Panc1 (cell line): ENCODE results near the gene GALNT4. TPM values are rescaled to one million over a fixed set of nuclear protein-coding genes. Genes with fewer than 3 reads are reported as not detected.

Experiments
- ATAC-seq: fragments of 200-7000 bp; cut with Tn5 transposase; 2 replicates; pipeline ENCODE4 v1.9.1; 2020; ENCODE audit warnings: mild to moderate bottlenecking, moderate library complexity
- BruUV-seq: library from RNA; stranded (reverse); fragments of 400-500 nt; replicated peaks from 2 replicates; lab custom pipeline; 2021; lab: Mats Ljungman, UMichigan
- CTCF ChIA-PET: fragments of 300-600 bp; sonication (Branson Sonifier 250); formaldehyde crosslinking; loops from one replicate; lab custom pipeline; 2022; ENCODE audit warnings: antibody characterized with exemption; lab: Charles Lee
- POLR2A ChIA-PET: fragments of 300-600 bp; sonication (Branson Sonifier 250); formaldehyde crosslinking; loops from one replicate; lab custom pipeline; 2022; ENCODE audit warnings: antibody characterized with exemption; lab: Charles Lee
- DNase-seq: peaks from one replicate; pipeline ENCODE4 v3.0.0-alpha.2; 2010; ENCODE audit warnings: low read depth, low spot score
- H3K27ac ChIP-seq: 2 replicates; pipeline ENCODE4 v1.5.1; 2011; ENCODE audit warnings: mild to moderate bottlenecking, low read length, inconsistent platforms
- H3K27me3 ChIP-seq: fragments of 200-500 bp; sonication (Bioruptor generic); 2 replicates; pipeline ENCODE4 v1.6.0; 2014; ENCODE audit warnings: low read length, inconsistent platforms; ENCODE audit not compliant: control insufficient read depth, insufficient read depth
- H3K36me3 ChIP-seq: fragments of 200-500 bp; sonication (Bioruptor generic); 2 replicates; pipeline ENCODE4 v1.5.1; 2014; ENCODE audit warnings: inconsistent platforms, mild to moderate bottlenecking, low read length, moderate library complexity; ENCODE audit not compliant: control insufficient read depth, insufficient read depth
- H3K4me1 ChIP-seq: 2 replicates; pipeline ENCODE4 v1.5.1; 2011; ENCODE audit warnings: inconsistent platforms, mild to moderate bottlenecking, low read length, moderate library complexity; ENCODE audit not compliant: control insufficient read depth, insufficient read depth
- H3K4me3 ChIP-seq, 2 experiments: 2 replicates each; pipeline ENCODE4 v1.5.1; 2011 to 2012; ENCODE audit warnings: low read depth in 2 of 2, low read length in 2 of 2, mild to moderate bottlenecking in 2 of 2, inconsistent platforms in 1 of 2, moderate library complexity in 1 of 2
- H3K9me3 ChIP-seq: fragments of 200-500 bp; sonication (Bioruptor generic); 2 replicates; pipeline ENCODE4 v1.5.1; 2014; ENCODE audit warnings: low read depth, mild to moderate bottlenecking, inconsistent platforms, low read length, moderate library complexity; ENCODE audit not compliant: control insufficient read depth, insufficient read depth
- POLR2AphosphoS5 ChIP-seq: IDR thresholded peaks from 2 replicates; pipeline ENCODE4 v1.6.1; 2012; ENCODE audit warnings: mild to moderate bottlenecking, low read depth, low read length, moderate library complexity
- SIN3A ChIP-seq: IDR thresholded peaks from 2 replicates; pipeline ENCODE4 v1.6.1; 2012; ENCODE audit warnings: low read depth, mild to moderate bottlenecking, low read length, moderate library complexity, borderline replicate concordance; ENCODE audit not compliant: insufficient read depth
- TCF7L2 ChIP-seq: IDR thresholded peaks from 2 replicates; pipeline ENCODE4 v1.6.1; 2011; ENCODE audit warnings: mild to moderate bottlenecking, low read depth, low read length, inconsistent platforms
- in situ Hi-C: cut with HindIII; loops from 2 replicates; pipeline ENCODE4 v1.10.0; 2016; ENCODE audit warnings: low sequenced_read_pairs, low pct_unique_long_range_greater_than_20kb
- intact Hi-C: fragments of 100-400 bp; cut with micrococcal nuclease; formaldehyde crosslinking; loops from one replicate; pipeline ENCODE4 v1.10.0; 2022; ENCODE audit not compliant: unreplicated experiment
- total RNA-seq: library from RNA; stranded (reverse); gene quantifications from one replicate; pipeline ENCODE4 v1.2.1, GENCODE V29; 2021; ENCODE audit not compliant: unreplicated experiment
- TF ChIP-seq, protein P1 (sequence below): fragments of 450-650 bp; IDR thresholded peaks from 2 replicates; pipeline ENCODE4 v1.5.1; 2017; ENCODE audit warnings: mild to moderate bottlenecking
- TF ChIP-seq, protein P2 (sequence below), 2 experiments: IDR thresholded peaks; 2 replicates each; pipeline ENCODE4 v1.6.1; 2011 to 2012; ENCODE audit warnings: low read depth in 2 of 2, control low read depth in 1 of 2, low read length in 1 of 2, mild to moderate bottlenecking in 1 of 2, moderate library complexity in 1 of 2; ENCODE audit not compliant: insufficient read depth in 1 of 2

The GALNT4 gene
- total RNA-seq, 1 experiment from 2014 or later, result 5.1 TPM

DNA sequence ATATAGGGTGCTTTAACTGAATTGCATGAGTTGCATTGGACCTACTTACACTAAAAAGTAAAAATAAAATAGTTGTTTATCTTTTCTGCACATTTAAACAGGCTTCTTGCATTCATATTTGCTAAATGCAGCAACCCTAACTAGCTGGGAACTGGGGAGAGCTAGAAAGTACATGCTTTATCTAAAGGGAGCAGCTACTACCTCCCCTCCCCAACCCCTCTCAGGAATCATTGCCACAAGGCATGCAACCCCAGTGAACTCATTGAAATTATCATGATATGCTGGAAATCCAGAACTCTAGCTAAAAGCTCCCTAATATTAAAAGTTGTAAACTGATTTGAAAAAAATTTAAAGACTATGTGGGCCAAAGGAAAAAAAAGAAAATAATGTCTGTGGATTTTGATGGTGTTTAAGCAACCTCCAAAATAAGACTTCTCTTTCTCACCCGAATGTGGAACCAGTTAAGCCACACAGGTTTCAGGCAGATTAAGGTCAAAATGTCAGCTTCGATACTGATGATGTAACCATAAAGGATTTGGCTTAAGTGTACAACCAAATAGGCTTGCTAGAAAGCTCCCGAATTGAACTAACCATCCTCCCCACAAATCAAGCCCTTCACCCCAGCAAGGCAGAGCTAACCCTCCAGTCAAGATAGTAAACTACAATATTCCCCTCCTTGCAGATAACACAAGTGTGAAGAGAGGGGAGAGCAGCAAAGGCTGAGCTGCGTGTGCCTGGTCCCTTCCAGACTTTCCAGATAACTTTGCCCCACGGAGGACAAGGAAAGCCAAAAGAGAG lies 15.0 kb upstream of the GALNT4 start:
- Histone ChIP-seq H3K36me3 (no peaks in the 10 kb centered on the region), H3K4me1 (no peaks in the 10 kb centered on the region), H3K4me3 (no peak overlapping the region), H3K27me3 (no peaks in the 10 kb centered on the region), H3K27ac (no peak overlapping the region), H3K9me3 (no peaks in the 10 kb centered on the region)
- no peak for DNase-seq
- in situ Hi-C loops (no loop called here), intact Hi-C loops (loop anchor here (5.0 to 10.0 kb wide), 3 partner anchors 168 to 1405 kb away; partner anchors contain the start of gene ATP2B1)
- CTCF ChIA-PET, result no interaction called here
- no TSS peak for BruUV-seq
- TF ChIP-seq SIN3A (no peak), TCF7L2 (no peak), POLR2AphosphoS5 (no peak)
- TF ChIP-seq, protein P1, sequence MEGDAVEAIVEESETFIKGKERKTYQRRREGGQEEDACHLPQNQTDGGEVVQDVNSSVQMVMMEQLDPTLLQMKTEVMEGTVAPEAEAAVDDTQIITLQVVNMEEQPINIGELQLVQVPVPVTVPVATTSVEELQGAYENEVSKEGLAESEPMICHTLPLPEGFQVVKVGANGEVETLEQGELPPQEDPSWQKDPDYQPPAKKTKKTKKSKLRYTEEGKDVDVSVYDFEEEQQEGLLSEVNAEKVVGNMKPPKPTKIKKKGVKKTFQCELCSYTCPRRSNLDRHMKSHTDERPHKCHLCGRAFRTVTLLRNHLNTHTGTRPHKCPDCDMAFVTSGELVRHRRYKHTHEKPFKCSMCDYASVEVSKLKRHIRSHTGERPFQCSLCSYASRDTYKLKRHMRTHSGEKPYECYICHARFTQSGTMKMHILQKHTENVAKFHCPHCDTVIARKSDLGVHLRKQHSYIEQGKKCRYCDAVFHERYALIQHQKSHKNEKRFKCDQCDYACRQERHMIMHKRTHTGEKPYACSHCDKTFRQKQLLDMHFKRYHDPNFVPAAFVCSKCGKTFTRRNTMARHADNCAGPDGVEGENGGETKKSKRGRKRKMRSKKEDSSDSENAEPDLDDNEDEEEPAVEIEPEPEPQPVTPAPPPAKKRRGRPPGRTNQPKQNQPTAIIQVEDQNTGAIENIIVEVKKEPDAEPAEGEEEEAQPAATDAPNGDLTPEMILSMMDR, result no peak
- TF ChIP-seq, protein P2, sequence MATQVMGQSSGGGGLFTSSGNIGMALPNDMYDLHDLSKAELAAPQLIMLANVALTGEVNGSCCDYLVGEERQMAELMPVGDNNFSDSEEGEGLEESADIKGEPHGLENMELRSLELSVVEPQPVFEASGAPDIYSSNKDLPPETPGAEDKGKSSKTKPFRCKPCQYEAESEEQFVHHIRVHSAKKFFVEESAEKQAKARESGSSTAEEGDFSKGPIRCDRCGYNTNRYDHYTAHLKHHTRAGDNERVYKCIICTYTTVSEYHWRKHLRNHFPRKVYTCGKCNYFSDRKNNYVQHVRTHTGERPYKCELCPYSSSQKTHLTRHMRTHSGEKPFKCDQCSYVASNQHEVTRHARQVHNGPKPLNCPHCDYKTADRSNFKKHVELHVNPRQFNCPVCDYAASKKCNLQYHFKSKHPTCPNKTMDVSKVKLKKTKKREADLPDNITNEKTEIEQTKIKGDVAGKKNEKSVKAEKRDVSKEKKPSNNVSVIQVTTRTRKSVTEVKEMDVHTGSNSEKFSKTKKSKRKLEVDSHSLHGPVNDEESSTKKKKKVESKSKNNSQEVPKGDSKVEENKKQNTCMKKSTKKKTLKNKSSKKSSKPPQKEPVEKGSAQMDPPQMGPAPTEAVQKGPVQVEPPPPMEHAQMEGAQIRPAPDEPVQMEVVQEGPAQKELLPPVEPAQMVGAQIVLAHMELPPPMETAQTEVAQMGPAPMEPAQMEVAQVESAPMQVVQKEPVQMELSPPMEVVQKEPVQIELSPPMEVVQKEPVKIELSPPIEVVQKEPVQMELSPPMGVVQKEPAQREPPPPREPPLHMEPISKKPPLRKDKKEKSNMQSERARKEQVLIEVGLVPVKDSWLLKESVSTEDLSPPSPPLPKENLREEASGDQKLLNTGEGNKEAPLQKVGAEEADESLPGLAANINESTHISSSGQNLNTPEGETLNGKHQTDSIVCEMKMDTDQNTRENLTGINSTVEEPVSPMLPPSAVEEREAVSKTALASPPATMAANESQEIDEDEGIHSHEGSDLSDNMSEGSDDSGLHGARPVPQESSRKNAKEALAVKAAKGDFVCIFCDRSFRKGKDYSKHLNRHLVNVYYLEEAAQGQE (IDR thresholded peaks at IDR 0.05; ENCODE audit: insufficient read depth in 1 of 2, low read depth in 2 of 2, low read length in 1 of 2), result no peak
- ATAC-seq, result no peak
- POLR2A ChIA-PET, result no interaction called here

DNA sequence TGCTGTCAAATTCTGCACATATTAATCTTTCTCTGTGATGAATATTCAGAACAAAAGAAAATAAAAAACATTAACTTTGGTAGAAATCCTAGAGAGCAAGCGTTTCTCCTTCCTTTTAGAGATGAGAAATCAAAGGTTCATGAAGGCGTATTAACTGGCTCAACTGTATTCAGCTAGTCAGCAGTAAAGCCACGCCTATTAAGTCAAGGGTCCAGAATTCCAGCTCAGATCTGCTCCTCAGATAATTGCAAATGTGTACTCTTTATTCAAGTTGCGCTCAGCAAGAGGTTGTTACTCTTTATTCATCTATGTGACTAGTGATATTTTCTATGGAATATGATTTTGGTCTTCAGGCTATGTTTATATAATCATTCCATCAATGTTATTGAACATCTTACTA lies 14.3 kb upstream of the GALNT4 start:
- no peak overlapping the region for H3K4me3 ChIP-seq
- ATAC-seq (no peak), DNase-seq (no peak)
- BruUV-seq, result no TSS peak
- in situ Hi-C loops (no loop called here), intact Hi-C loops (no loop called here)
- H3K4me1 ChIP-seq, result no peaks in the 10 kb centered on the region
- TF ChIP-seq TCF7L2 (no peak), SIN3A (no peak), POLR2AphosphoS5 (no peak)
- TF ChIP-seq, protein P1, result no peak
- TF ChIP-seq, protein P2 (IDR thresholded peaks at IDR 0.05; ENCODE audit: insufficient read depth in 1 of 2, low read depth in 2 of 2, low read length in 1 of 2), result no peak
- no peaks in the 10 kb centered on the region for H3K27me3 ChIP-seq
- H3K9me3 ChIP-seq, result no peaks in the 10 kb centered on the region
- no peaks in the 10 kb centered on the region for H3K36me3 ChIP-seq
- POLR2A ChIA-PET, result no interaction called here
- CTCF ChIA-PET, result no interaction called here
- H3K27ac ChIP-seq, result no peak overlapping the region
